ENCODE results near the gene TMEM183A. TPM values are rescaled to one million over a fixed set of nuclear protein-coding genes. Genes with fewer than 3 reads are reported as not detected.

TMEM183A gene
- total and polyA plus RNA-seq, 10 of the 15 experiments (the other 5 are each of a cell fraction or from before 2014, with no cell fraction given): 12.3 to 103 (median 66.3) TPM

- ChIA-PET SMC1A (ENCODE audit: uncharacterized antibody, unreplicated experiment) (interaction anchor here (0.7 to 1.9 kb wide), 2 partner anchors 10 to 28 kb away, joined by 3 to 6 read pairs; no protein-coding TSS in a partner anchor), CTCF (interaction anchor here (0.9 to 1.3 kb wide), 2 partner anchors 18 to 28 kb away, joined by 3 to 5 read pairs; partner anchors contain the start of gene MYOG), POLR2A (no interaction called here), RAD21 (ENCODE audit: unreplicated experiment) (interaction anchor here (0.7 to 1.1 kb wide), 2 partner anchors 149 to 200 kb away, joined by 3 read pairs; no protein-coding TSS in a partner anchor)
- ATAC-seq (no peak), DNase-seq (ENCODE audit: low read depth, low spot score) (no peak), FAIRE-seq (no peak)
- H3K27ac ChIP-seq (ENCODE audit: control insufficient read depth, insufficient read depth): no peak overlapping the region
- in situ Hi-C loops (cut with MboI): no loop called here
- no peak overlapping the region for H3K9ac ChIP-seq (ENCODE audit: control insufficient read depth, insufficient read depth, low read length)
- no peaks in the 10 kb centered on the region for H3K9me3 ChIP-seq (replicated peaks; ENCODE audit: control insufficient read depth, insufficient read depth, low read length)
- no peaks in the 10 kb centered on the region for H3K36me3 ChIP-seq (ENCODE audit: control insufficient read depth in 2 of 2, insufficient read depth in 2 of 2, low read length in 1 of 2)
- H3K4me3 ChIP-seq: no peak overlapping the region
- H3K4me1 ChIP-seq (ENCODE audit: control insufficient read depth, insufficient read depth, low read length): no peaks in the 10 kb centered on the region; the same call in 1 of the 2 replicates
- no peaks in the 10 kb centered on the region for H3K79me2 ChIP-seq (ENCODE audit: control insufficient read depth, insufficient read depth, low read length)
- BruUV-seq (replicated peaks): no TSS peak
- 36% methylated on average over 3 of the region's 3 CpGs for WGBS (ENCODE audit: insufficient coverage, insufficient replicate concordance, low lambda C conversion rate, missing lambda C conversion rate)
- intact Hi-C loops (cut with micrococcal nuclease; ENCODE audit: unreplicated experiment): no loop called here
- H3K27me3 ChIP-seq (replicated peaks in 1 of 2; ENCODE audit: control insufficient read depth in 2 of 2, insufficient read depth in 2 of 2, low read length in 1 of 2): no peaks in the 10 kb centered on the region
- no peak overlapping the region for H2AFZ ChIP-seq (ENCODE audit: control insufficient read depth, low read depth, low read length)
- H3K4me2 ChIP-seq (ENCODE audit: control insufficient read depth, insufficient read depth): no peak overlapping the region
- H4K20me1 ChIP-seq (ENCODE audit: control insufficient read depth, insufficient read depth): no peaks in the 10 kb centered on the region
- no peak for TF ChIP-seq CEBPB (IDR thresholded peaks at IDR 0.05; ENCODE audit: borderline replicate concordance in 1 of 2, low read depth in 2 of 2, low read length in 2 of 2)
- TF ChIP-seq PML (IDR thresholded peaks at IDR 0.05; ENCODE audit: low read length): no peak
- TF ChIP-seq MEF2A (IDR thresholded peaks at IDR 0.05; ENCODE audit: insufficient read depth, low read depth, low read length): no peak
- no peak for TF ChIP-seq STAT3 (IDR thresholded peaks at IDR 0.05; ENCODE audit: low read depth, low read length)
- TF ChIP-seq JUND (IDR thresholded peaks at IDR 0.05; ENCODE audit: low read depth, low read length): no peak
- TF ChIP-seq ZNF384 (IDR thresholded peaks at IDR 0.05; ENCODE audit: borderline replicate concordance, low read depth, low read length): no peak
- no peak for TF ChIP-seq ZNF207 (IDR thresholded peaks at IDR 0.05; ENCODE audit: borderline replicate concordance)
- TF ChIP-seq, protein P1, sequence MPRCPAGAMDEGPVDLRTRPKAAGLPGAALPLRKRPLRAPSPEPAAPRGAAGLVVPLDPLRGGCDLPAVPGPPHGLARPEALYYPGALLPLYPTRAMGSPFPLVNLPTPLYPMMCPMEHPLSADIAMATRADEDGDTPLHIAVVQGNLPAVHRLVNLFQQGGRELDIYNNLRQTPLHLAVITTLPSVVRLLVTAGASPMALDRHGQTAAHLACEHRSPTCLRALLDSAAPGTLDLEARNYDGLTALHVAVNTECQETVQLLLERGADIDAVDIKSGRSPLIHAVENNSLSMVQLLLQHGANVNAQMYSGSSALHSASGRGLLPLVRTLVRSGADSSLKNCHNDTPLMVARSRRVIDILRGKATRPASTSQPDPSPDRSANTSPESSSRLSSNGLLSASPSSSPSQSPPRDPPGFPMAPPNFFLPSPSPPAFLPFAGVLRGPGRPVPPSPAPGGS (IDR thresholded peaks at IDR 0.05; ENCODE audit: borderline replicate concordance, insufficient read depth, low read depth, low read length, poor library complexity, severe bottlenecking): no peak
- TF ChIP-seq, protein P2, sequence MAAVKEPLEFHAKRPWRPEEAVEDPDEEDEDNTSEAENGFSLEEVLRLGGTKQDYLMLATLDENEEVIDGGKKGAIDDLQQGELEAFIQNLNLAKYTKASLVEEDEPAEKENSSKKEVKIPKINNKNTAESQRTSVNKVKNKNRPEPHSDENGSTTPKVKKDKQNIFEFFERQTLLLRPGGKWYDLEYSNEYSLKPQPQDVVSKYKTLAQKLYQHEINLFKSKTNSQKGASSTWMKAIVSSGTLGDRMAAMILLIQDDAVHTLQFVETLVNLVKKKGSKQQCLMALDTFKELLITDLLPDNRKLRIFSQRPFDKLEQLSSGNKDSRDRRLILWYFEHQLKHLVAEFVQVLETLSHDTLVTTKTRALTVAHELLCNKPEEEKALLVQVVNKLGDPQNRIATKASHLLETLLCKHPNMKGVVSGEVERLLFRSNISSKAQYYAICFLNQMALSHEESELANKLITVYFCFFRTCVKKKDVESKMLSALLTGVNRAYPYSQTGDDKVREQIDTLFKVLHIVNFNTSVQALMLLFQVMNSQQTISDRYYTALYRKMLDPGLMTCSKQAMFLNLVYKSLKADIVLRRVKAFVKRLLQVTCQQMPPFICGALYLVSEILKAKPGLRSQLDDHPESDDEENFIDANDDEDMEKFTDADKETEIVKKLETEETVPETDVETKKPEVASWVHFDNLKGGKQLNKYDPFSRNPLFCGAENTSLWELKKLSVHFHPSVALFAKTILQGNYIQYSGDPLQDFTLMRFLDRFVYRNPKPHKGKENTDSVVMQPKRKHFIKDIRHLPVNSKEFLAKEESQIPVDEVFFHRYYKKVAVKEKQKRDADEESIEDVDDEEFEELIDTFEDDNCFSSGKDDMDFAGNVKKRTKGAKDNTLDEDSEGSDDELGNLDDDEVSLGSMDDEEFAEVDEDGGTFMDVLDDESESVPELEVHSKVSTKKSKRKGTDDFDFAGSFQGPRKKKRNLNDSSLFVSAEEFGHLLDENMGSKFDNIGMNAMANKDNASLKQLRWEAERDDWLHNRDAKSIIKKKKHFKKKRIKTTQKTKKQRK (IDR thresholded peaks at IDR 0.05; ENCODE audit: low read depth, low read length): no peak
- no peak for TF ChIP-seq ZZZ3 (IDR thresholded peaks at IDR 0.05; ENCODE audit: control insufficient read depth, insufficient read length, low read depth)
- no peak for TF ChIP-seq RCOR1 (conservative IDR thresholded peaks at IDR 0.05; ENCODE audit: low read depth, low read length)
- no peak for TF ChIP-seq KDM1A (IDR thresholded peaks at IDR 0.05; ENCODE audit: borderline replicate concordance)
- no peak for TF ChIP-seq NFIC (IDR thresholded peaks at IDR 0.05; ENCODE audit: low read depth, low read length)
- no peak for TF ChIP-seq NR2C1 (IDR thresholded peaks at IDR 0.05)
- TF ChIP-seq, protein P3, sequence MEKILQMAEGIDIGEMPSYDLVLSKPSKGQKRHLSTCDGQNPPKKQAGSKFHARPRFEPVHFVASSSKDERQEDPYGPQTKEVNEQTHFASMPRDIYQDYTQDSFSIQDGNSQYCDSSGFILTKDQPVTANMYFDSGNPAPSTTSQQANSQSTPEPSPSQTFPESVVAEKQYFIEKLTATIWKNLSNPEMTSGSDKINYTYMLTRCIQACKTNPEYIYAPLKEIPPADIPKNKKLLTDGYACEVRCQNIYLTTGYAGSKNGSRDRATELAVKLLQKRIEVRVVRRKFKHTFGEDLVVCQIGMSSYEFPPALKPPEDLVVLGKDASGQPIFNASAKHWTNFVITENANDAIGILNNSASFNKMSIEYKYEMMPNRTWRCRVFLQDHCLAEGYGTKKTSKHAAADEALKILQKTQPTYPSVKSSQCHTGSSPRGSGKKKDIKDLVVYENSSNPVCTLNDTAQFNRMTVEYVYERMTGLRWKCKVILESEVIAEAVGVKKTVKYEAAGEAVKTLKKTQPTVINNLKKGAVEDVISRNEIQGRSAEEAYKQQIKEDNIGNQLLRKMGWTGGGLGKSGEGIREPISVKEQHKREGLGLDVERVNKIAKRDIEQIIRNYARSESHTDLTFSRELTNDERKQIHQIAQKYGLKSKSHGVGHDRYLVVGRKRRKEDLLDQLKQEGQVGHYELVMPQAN (conservative IDR thresholded peaks at IDR 0.05): no peak
Observed at GRCh38 chr1:203066965-203067364, 59.8 kb downstream of the TMEM183A start.

Data from GM12878 (cell line).